EH (cell line): Measurements from ENCODE around the gene RGL1.

Source experiments
- DNase-seq: peaks from one replicate; pipeline ENCODE4 v3.0.0-alpha.2; 2015; ENCODE audit warnings: low read depth

Gene RGL1

DNA sequence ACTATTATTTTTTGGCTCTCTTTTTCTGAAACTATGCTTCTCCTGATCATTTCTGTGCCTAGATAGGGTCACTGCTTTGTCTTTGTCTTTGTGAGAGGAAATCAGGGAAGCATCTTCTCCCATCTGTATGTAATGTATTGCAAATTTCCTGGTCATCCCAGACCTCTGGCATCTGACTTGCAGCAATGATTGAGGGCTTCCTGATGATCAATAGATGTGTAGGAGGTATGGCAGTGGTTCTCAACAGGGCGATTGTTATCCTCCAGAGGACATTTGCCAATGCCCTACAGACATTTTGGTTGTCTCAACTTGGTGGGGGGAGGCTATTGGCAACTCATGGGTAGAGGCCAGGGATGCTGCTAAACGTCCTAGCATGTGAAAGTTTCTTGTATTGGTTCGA is 64.7 kb downstream of the RGL1 start:
- DNase-seq, result no peak

DNA sequence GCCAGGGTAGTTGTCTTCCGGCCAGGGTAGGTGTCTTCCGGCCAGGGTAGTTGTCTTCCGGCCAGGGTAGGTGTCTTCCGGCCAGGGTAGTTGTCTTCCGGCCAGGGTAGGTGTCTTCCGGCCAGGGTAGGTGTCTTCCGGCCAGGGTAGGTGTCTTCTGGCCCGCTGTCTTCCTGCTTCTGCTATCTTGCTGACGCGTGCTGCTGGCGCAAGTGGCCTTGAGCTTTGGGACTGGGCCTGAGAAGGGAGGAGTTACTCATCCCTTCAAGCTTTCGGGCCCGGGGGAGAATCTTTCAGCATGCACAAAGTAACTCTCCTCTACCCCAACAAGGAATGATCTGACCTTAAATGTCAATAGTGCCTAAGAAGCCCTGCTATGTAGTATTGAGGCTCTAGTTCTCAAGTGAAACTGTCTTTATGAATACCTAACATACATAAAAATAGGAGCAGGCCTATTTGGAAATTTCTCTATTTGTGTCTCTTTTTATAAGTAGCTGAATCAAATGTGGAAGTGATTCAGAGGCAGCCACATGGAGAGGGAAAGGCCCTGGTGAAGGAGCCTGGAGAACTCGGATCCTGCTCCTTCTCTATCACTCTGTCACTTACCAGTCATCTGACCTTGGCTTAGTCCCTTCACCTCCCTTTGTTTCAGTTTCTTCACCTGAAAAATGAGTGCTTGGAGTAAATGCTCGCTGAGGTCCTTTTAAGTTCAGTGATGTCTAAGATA is 65.6 kb downstream of the RGL1 start:
- peak; percentile 39 for DNase-seq

DNA sequence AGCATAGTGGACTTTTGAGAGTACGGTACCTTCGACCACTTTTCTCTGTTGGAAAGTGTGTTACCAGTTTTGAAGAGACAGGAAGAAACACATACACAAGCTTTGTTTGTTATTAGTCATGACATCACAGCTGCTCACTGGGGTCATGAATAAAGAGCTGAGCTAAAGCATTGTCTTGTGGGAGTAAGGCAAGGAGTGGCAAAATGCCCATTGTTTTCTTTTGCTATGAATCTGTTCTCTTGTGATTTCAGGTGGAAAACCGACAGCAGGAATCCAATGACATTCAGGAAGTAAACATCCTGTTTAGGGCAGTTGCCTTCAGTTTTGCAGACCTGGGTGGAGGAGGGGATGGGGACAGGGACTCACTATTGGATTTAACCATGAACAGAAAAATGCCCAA is 66.2 kb downstream of the RGL1 start:
- DNase-seq, result peak; percentile 41

DNA sequence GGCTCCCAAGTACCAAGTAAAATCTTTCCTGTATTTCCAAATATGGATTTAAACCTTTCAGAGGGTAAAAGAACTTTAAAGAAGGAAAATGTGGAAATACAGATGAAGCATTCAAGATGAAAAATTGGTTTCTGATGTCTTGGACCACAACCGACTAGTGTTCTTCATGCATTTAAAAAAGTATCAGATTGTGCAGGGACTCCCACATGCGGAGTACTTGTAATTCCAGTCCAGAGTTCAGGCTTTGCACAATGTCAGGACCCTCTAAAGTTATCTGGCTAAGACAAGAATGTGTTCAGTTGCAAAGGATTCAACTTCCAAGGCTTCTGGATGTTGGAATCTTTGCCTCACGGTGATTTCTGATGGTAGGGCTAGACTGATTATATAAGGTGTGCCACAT is 66.7 kb downstream of the RGL1 start:
- no peak for DNase-seq

DNA sequence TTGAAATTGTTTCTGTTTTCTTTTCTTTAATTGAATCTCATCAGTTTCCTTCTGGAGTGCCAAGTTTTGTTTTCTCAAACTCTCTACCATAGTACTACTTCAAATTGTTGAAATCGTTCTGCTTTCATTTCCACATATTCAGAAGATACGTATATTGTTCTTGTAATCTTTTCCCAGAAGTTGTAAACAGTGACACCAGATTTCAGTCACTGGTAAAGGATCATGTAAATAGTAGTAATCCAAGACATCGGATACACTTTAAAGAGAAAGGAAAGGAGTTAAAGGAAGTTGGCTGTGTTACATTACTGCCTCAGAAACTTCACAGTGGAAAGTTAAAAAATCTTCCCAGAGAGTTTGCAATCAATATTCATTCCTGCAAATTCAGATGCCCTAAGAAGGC is 67.5 kb downstream of the RGL1 start:
- DNase-seq, result peak; percentile 11

DNA sequence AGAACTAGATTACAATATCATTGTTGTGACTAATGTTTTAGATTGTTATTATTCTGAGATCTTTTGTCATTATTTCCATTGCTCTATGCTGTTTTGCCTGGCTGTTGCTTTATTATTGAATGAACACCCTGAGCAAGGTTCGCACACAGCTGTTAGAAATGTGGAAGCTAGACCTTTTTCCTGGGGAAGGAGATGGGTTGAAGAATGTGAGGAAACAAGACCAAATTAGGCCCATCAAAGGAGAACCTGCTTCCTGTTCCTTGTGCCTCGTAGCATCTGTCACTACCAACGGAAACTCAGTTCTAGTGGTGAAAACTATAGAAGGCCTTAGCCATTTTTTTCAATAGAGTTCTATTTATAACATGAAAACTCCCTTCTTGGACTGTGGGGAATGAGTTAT is 68.7 kb downstream of the RGL1 start:
- DNase-seq, result no peak

DNA sequence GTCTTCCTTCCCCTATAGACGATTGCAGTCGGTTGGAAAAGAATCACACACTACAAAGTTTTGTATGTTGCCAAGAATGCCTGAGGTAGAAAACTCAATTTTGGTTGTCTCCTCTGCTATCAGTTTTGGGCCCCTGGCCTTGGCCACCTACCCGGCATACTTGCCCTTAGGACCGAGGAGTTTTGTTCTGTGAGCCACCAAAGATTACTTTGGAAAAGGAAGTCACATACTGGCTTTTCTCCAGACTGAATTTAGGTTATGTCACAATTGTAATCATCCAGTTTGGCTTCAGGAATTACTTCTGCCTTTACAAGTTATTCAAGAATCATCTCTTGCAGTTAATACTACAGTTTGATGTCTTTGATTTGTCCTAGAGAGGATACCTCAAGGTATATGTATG is 71.4 kb downstream of the RGL1 start:
- peak; percentile 14 for DNase-seq

DNA sequence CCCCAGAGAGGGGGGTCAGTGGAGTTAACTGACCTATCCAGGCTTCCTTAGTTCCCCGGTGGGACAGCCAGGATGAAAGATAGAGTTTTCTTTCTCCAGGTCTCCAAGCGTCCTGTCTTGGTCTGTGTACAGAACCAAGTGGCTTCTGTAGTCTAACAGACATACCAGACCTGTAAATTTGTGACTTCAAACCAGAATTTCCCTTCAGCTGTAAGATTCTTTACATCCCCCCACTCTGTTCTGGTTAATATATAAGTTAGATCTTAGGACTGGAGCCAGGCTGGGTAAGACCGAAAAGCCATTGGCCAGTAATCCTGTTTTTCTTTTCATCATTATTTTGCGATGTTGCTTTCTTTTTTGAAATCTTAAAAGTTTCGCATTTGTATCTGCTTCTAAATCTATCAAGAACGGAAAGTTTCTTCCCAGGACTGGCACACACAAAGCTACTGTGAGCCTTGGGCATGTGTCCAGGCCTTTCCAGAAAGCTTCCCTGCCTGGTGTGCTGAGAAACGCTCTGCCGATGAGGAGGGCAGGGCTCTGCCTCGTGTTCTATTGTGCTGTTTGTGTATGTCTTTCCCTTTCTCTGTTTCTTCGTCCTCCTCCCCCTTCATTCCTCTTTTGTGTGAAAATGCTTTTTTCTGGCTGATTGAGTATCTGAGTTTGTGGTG is 72.3 kb downstream of the RGL1 start:
- DNase-seq, result peak; percentile 58

DNA sequence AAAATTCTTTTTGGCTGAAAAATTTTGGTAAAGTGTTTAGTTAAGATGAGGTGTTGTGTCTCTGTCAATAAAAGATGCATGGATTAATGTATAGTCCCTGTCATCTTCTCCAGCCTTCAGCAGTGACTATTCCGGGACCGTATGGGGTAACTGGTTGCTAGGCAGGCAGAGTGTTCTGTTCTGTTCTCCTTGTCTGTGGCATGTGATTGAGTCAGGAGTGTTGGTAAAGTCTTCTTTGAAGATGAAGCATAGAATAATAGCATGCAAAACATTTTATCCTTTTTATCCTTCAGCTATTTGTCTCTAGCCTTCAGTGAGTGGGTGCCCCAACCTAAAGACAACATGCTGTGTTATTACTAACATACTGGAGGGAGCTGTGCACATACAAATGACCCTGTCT is 74.6 kb downstream of the RGL1 start:
- DNase-seq, result no peak

DNA sequence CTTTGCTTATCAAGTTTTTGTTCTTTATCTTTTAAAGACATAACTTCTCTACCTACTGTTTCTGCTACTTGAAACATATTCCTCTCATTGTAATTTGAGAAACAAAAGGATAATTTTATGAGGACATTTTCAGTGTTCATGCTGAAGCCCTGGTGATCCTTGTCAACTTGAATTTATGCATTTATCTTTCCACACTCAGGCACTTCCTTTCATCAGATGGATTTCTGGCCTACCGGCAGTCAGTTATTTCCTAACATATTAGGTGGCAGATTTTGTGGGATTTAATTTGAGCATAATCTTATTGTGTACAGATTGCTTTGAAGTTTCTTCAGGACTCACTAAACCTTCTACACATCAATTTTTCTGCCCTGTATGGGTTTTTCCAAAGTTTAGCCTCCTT is 75.0 kb downstream of the RGL1 start:
- no peak for DNase-seq

DNA sequence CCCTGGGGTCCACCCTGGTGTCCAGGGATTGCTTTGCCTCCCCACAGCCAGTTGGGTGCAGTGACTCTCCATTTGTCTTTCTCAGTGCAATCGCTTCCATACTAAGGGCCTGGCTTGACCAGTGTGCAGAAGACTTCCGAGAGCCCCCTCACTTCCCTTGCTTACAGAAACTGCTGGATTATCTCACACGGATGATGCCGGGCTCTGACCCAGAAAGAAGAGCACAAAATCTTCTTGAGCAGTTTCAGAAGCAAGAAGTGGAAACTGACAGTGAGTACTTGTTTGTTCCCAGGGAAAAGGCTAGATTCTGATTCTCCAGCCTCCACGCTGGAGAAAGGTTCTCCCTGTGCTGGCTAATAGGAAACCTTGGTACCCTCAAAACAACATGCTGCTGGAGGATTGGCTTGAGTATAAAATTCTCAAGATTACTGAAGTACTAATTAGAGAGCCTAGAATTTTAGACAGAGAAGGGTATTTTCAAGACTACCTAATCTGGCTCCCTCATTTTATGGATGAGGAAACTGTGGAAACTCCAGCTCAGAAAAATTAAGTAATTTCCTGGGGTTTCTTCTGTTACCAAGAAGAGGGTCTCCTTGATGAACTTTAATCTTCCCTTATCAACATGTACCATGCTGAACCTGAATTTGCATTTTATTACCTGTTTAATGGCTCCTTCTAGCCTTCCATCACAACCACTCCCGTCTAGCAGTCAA is 75.8 kb downstream of the RGL1 start:
- DNase-seq, result no peak

DNA sequence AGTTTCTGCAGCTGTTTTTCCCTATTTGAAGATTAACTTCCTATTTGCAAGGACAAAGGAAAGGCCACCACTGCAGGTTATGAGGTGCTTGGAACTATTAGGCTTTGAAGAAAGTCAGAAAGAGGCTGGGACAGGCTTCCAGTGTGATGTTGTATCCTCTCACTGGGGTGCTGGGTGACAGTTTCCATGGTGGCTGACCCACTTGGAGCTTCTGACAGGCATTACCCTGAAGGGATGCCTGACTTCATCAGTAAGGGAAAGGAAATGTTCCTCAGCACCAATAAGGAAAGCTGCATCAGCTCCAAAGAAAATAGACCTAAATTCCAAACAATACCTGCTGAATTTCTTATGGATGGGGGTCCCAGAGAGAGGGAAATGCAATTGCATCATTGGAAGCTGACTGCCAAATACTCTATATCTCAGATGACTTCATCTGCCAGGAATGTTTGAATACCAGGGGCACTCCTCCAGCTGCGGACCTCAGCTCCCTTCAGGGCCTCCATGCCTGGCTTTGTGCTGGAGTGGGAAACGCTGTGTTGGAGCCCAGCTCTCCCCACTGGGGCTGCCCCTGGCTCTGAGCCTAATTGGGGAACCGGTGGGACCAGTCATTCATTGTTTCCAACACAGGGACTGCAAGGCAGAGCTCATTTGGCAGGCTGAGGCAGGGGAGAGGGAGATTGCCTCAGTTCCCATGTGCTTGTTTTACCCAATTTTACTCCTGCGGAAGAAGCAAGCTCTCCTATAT is 76.6 kb downstream of the RGL1 start:
- peak; percentile 87 for DNase-seq

DNA sequence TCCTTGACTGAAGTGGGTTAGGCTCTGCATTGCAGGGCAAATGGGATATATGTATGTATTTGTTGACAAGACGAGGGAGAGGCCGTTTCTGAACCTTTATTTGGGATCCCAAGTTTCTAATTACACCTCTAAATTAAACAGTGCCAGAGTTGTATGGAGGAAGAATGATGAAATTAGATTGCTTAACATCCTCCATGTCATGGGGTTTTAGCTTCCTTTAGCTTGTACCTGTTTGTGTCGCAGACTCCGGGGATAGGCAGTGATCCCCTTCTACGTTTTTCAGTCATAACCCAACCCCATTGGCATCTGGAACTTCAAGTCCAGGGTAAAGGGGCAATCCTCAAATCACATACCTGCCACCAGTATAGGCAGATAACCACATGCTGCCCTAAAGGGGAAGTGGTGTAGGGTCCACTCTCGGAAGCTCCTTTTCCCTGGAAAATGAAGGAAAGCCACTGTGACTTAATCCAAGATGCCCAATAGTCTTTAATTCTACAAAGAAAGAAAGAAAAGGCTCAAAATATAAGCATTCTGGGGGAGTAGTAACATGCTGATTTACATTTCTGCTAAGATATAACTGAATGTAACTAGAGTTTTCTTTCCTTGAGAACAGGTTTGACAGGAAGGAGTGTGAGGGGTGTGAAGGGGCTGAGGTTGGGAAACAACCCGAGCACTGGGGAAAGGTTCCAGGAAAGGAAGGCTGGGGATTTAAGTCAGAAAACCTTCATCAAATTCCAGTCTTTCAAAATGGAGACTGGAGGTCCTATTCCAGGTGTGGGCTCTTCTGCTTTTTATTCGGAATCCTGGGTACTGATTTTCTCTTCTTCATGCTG is 77.6 kb downstream of the RGL1 start:
- no peak for DNase-seq

DNA sequence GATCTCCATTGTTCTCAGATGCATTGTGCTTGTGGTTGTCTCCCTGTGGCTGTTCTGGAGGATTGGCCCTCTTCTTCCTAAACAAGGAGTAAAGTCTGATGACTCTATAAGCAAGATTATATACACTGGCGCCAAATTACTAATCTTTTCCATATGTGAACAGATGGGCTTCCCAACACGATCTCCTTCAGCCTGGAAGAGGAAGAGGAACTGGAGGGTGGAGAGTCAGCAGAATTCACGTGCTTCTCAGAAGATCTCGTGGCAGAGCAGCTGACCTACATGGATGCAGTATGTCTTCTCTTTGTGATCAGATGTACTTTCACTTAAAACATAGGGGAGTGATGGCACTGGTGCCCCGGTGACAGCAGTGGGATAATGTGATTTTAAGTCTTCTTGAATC is 78.7 kb downstream of the RGL1 start:
- DNase-seq, result no peak

DNA sequence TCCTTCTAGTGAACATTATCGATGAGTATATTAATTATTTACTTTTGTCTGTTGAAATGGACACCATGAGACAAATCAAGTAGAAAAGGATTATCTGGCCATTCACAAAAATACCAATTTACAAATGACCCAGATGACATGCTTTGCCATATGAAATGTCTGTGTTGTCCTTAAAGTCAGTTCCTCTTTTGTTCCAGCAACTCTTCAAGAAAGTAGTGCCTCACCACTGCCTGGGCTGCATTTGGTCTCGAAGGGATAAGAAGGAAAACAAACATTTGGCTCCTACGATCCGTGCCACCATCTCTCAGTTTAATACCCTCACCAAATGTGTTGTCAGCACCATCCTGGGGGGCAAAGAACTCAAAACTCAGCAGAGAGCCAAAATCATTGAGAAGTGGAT is 79.6 kb downstream of the RGL1 start:
- DNase-seq, result no peak

DNA sequence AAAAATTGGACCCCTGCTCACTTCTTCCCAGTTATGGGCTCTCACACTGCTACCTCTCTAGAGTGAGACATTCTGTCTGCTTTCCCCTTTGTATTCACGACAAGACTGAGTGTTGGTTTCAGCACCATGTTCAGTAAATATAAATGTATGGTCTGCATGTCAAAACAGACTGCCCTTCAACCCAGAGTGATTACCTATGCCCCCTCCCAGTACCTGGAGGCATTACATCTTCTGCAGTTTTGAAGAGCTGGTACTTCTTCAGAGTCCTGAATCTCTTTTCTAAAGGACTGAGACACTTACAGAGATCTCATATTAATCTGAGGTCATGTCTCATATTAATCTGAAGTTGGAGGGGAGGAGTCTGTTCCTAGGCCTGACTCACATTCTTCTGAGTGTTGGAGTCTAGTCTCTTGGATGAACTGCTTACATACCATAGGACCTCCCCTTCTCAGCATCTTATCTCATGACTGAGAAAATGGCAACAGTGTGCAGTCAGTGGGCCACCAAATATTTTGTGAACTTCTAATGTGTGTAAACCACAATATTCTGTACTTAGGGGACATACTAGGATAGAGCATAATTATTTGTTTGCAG is 80.3 kb downstream of the RGL1 start:
- DNase-seq, result peak; percentile 43

DNA sequence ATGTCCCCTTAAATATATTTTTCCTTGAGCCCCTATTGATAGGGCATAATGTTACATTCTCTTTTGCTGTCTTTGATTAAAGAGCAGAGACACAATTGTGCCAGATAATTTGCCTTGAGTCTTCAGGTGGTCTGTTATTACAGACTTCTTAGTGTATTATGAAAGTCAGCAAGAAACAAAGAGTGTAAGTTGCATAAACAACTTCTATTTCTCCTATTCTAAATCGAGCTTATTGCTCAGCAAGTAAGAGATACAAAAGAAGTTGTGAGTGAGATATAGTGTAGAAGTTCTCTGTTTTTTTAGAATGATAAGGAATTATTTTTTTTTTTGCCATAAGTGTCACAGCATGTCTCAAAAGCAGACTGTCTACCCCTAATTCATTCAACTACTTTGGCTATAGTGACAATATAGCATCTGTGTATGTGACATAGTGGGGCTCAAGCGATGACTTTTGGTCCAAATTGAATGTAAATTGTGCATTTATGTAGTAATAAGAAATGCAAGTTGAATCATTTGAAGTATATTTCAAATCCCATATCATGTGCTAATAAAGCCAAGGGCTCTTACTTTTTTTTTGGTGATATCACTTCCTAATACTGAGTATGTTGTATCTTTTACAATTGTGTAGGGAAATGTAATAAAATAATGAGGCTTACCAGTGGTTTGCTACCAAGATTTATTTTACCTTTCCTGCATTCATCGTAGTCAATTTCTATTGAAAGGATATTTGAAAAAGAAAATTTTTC is 81.3 kb downstream of the RGL1 start:
- DNase-seq, result no peak

DNA sequence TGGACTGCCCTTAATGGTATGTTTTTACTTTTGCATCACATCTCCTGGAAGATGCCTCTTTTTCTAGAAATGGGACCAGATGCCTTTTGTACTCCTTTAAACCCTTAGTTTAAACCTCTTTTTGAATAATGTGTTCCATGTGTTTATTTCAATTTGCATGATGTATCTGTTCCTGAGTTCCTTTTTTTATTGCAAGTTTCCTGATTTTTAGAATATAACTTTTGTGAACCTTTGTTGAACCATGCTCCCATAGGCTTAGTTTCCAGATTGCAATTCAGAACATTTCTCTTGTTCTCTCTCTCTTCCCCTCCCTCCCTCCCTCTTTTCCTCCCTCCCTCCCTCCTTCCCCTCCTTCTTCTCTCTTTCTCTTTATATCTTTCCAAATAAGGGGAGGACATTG is 81.9 kb downstream of the RGL1 start:
- DNase-seq, result no peak

DNA sequence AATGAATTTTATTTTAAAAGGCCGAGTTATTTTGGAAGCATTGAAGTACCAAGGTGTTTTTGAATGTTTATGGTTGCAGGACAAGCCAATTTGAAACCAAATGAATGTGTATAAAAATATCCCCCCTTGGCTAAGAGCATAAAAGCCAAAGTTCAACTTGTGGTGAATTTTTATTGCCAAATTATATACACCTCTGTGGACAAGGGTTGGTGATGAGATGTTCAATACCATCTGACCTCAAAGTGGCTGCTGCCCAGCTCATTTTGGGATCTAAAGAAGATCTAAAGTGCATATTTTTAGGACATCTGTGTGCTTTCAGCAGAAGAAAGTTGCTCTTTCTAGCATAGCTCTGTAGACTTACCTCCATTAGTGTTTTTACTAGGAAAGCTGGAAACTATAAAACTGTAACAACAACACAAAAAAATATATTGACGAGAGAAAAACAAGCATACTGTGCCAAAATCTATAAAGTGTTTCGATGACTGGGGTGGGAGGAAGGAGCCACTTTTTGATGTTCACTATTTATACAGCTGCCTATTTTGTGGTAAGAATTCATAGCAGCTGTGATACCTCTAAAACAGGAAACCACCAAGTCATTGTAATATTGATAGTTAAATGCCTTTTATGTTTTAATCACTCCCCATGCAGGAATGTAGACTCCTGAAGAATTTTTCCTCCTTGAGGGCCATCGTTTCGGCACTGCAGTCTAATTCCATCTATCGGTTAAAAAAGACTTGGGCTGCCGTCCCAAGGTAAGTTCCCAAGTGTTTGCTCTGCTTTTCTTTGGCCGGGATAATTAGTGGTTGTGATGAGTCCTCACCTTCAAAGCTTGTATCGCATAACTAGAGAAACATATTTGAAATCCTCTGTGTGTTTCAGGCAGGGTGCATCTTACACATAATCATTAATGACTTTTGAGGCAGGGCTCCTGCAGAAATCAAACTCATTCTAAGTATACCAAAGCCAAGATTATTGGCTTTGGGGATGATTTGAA is 83.2 kb downstream of the RGL1 start:
- DNase-seq, result peak; percentile 29
